SK-N-SH treated with all-trans-retinoic acid at 6 μM for 48 hours (cell line): ENCODE data around the gene LHFPL2.
"Not testable (repeated sequence)": the region's sequence is repeated elsewhere in the genome, so short reads cannot be mapped to it uniquely, and the experiment has no call there.

Experiments
- ARNTL ChIP-seq: fragments of 450-650 bp; formaldehyde crosslinking; IDR thresholded peaks from 2 replicates; pipeline ENCODE4 v1.5.0; 2020; ENCODE audit warnings: low read depth, mild to moderate bottlenecking, moderate library complexity, borderline replicate concordance
- CSRNP3 ChIP-seq: fragments of 250-450 bp; sonication (Bioruptor Pico); IDR thresholded peaks from 2 replicates; pipeline ENCODE4 v1.5.1; 2021; ENCODE audit warnings: mild to moderate bottlenecking, moderate library complexity
- GLIS3 ChIP-seq: fragments of 250-450 bp; sonication (Bioruptor Pico); IDR thresholded peaks from 2 replicates; pipeline ENCODE4 v1.5.0; 2020; ENCODE audit warnings: mild to moderate bottlenecking, moderate library complexity
- OSR1 ChIP-seq: fragments of 250-450 bp; sonication (Bioruptor Pico); IDR thresholded peaks from 2 replicates; pipeline ENCODE4 v1.8.0; 2022; ENCODE audit warnings: moderate library complexity, mild to moderate bottlenecking, inconsistent platforms
- PATZ1 ChIP-seq: fragments of 250-450 bp; sonication (Bioruptor Pico); IDR thresholded peaks from 2 replicates; pipeline ENCODE4 v1.8.0; 2020; ENCODE audit warnings: mild to moderate bottlenecking, moderate library complexity, borderline replicate concordance
- RARB ChIP-seq: fragments of 250-450 bp; sonication (Bioruptor Pico); IDR thresholded peaks from 2 replicates; pipeline ENCODE4 v1.8.0; 2021; ENCODE audit warnings: mild to moderate bottlenecking, moderate library complexity
- TOX ChIP-seq: fragments of 250-450 bp; sonication (Bioruptor Pico); IDR thresholded peaks from 2 replicates; pipeline ENCODE4 v1.8.0; 2021; ENCODE audit warnings: mild to moderate bottlenecking, moderate library complexity, borderline replicate concordance
- ZC3H10 ChIP-seq: fragments of 250-450 bp; sonication (Bioruptor Pico); IDR thresholded peaks from 2 replicates; pipeline ENCODE4 v1.5.1; 2021; ENCODE audit warnings: mild to moderate bottlenecking, moderate library complexity
- ZFP3 ChIP-seq: fragments of 250-450 bp; sonication (Bioruptor Pico); IDR thresholded peaks from 2 replicates; pipeline ENCODE4 v1.5.0; 2020; ENCODE audit warnings: mild to moderate bottlenecking, moderate library complexity
- ZFP30 ChIP-seq: fragments of 450-650 bp; formaldehyde crosslinking; IDR thresholded peaks from 2 replicates; pipeline ENCODE4 v1.5.0; 2022; ENCODE audit warnings: mild to moderate bottlenecking, moderate library complexity
- ZNF565 ChIP-seq: fragments of 450-650 bp; formaldehyde crosslinking; conservative IDR thresholded peaks from 2 replicates; pipeline ENCODE4 v1.5.0; 2020; ENCODE audit warnings: low read depth, mild to moderate bottlenecking, moderate library complexity

GRCh38 chr5:78696052-78696451, 47.5 kb upstream of the LHFPL2 start:
- not testable (repeated sequence) for TF ChIP-seq CSRNP3; PATZ1 (CRISPR knock-in tag); RARB (CRISPR knock-in tag); OSR1 (CRISPR knock-in tag); GLIS3 (CRISPR knock-in tag); TOX (CRISPR knock-in tag); ZFP30 (CRISPR knock-in tag); ZNF565 (CRISPR knock-in tag); ZFP3; ZC3H10 (CRISPR knock-in tag); ARNTL (CRISPR knock-in tag)
